HepG2 (cell line): Measurements from ENCODE around the gene PTPN14. TPM values are rescaled to one million over a fixed set of nuclear protein-coding genes. Genes with fewer than 3 reads are reported as not detected.

Source experiments
- ARNT2 ChIP-seq: sonication (generic); formaldehyde crosslinking; IDR thresholded peaks from 2 replicates; pipeline ENCODE4 v1.8.0; 2022; ENCODE audit warnings: mild to moderate bottlenecking, low read depth, missing genetic modification reagents, moderate library complexity
- CEBPG ChIP-seq: IDR thresholded peaks from 2 replicates; pipeline ENCODE4 v1.6.1; 2016
- FOSL2 ChIP-seq: sonication (generic); formaldehyde crosslinking; IDR thresholded peaks from 2 replicates; pipeline ENCODE4 v1.4.0; 2020; ENCODE audit warnings: missing genetic modification reagents
- HOXA3 ChIP-seq: sonication (generic); formaldehyde crosslinking; IDR thresholded peaks from 2 replicates; pipeline ENCODE4 v1.5.0; 2020; ENCODE audit warnings: missing genetic modification reagents
- HOXD1 ChIP-seq: sonication (generic); formaldehyde crosslinking; IDR thresholded peaks from 2 replicates; pipeline ENCODE4 v1.5.0; 2020; ENCODE audit warnings: missing genetic modification reagents
- ISL2 ChIP-seq: sonication (generic); formaldehyde crosslinking; IDR thresholded peaks from 2 replicates; pipeline ENCODE4 v1.5.0; 2020; ENCODE audit warnings: missing genetic modification reagents
- MEIS2 ChIP-seq: sonication (generic); formaldehyde crosslinking; IDR thresholded peaks from 2 replicates; pipeline ENCODE4 v1.9.0; 2021; ENCODE audit warnings: mild to moderate bottlenecking, missing genetic modification reagents
- MXD3 ChIP-seq: IDR thresholded peaks from 2 replicates; pipeline ENCODE4 v1.6.1; 2016; ENCODE audit warnings: mild to moderate bottlenecking, missing biosample characterization, missing genetic modification reagents
- NR3C1 ChIP-seq: sonication (generic); formaldehyde crosslinking; IDR thresholded peaks from 2 replicates; pipeline ENCODE4 v1.4.0; 2020; ENCODE audit warnings: missing genetic modification reagents
- PATZ1 ChIP-seq: sonication (generic); formaldehyde crosslinking; IDR thresholded peaks from 2 replicates; pipeline ENCODE4 v1.4.0; 2020; ENCODE audit warnings: missing genetic modification reagents
- POLR2G ChIP-seq: fragments of 200-400 bp; formaldehyde crosslinking; IDR thresholded peaks from 2 replicates; pipeline ENCODE4 v1.6.1; 2018; ENCODE audit warnings: mild to moderate bottlenecking, low read depth, low read length, moderate library complexity
- SAP130 ChIP-seq: IDR thresholded peaks from 2 replicates; pipeline ENCODE4 v1.6.1; 2016; ENCODE audit warnings: low read depth
- SKIL ChIP-seq: sonication (generic); formaldehyde crosslinking; IDR thresholded peaks from 2 replicates; pipeline ENCODE4 v1.8.0; 2022; ENCODE audit warnings: missing genetic modification reagents, mild to moderate bottlenecking, moderate library complexity, borderline replicate concordance
- STAT6 ChIP-seq: sonication (generic); formaldehyde crosslinking; IDR thresholded peaks from 2 replicates; pipeline ENCODE4 v1.4.0; 2020; ENCODE audit warnings: missing genetic modification reagents, mild to moderate bottlenecking, borderline replicate concordance
- TBX2 ChIP-seq: sonication (generic); formaldehyde crosslinking; IDR thresholded peaks from 2 replicates; pipeline ENCODE4 v1.5.0; 2020; ENCODE audit warnings: missing genetic modification reagents, mild to moderate bottlenecking, borderline replicate concordance
- TFE3 ChIP-seq: IDR thresholded peaks from 2 replicates; pipeline ENCODE4 v1.6.1; 2016
- WIZ ChIP-seq: sonication (generic); formaldehyde crosslinking; IDR thresholded peaks from 2 replicates; pipeline ENCODE4 v1.5.1; 2020; ENCODE audit warnings: mild to moderate bottlenecking, missing genetic modification reagents
- ZKSCAN5 ChIP-seq: sonication (generic); formaldehyde crosslinking; IDR thresholded peaks from 2 replicates; pipeline ENCODE4 v1.5.1; 2020; ENCODE audit warnings: mild to moderate bottlenecking, missing genetic modification reagents
- ZMYM4 ChIP-seq: sonication (generic); formaldehyde crosslinking; IDR thresholded peaks from 2 replicates; pipeline ENCODE4 v1.8.1; 2023; ENCODE audit warnings: mild to moderate bottlenecking, missing genetic modification reagents
- ZNF296 ChIP-seq: sonication (generic); formaldehyde crosslinking; conservative IDR thresholded peaks from 2 replicates; pipeline ENCODE4 v1.5.0; 2020; ENCODE audit warnings: mild to moderate bottlenecking, missing genetic modification reagents
- ZNF432 ChIP-seq: sonication (generic); formaldehyde crosslinking; IDR thresholded peaks from 2 replicates; pipeline ENCODE4 v1.5.0; 2020; ENCODE audit warnings: missing genetic modification reagents, mild to moderate bottlenecking, borderline replicate concordance
- ZNF780A ChIP-seq: sonication (generic); formaldehyde crosslinking; IDR thresholded peaks from 2 replicates; pipeline ENCODE4 v1.8.0; 2022; ENCODE audit warnings: mild to moderate bottlenecking, missing genetic modification reagents, moderate library complexity
- polyA plus RNA-seq, 8 experiments: library from polyadenylated mRNA; depleted of rRNA in 3 of 8; stranded (reverse) in 7 of 8; unstranded in 1 of 8; fragments of >200 nt; fragmentation: Illumina TruSeq in 4 of 8; extraction: Trizol in 4 of 8; gene quantifications; 2 replicates each; pipeline versions ENCODE4 v1.2.1 to v1.2.3, GENCODE V29; 2011 to 2016; ENCODE audit warnings: low read depth in 4 of 8, missing spikeins in 1 of 8, mixed read lengths in 1 of 8; ENCODE audit not compliant: insufficient read depth in 1 of 8
- total RNA-seq, 5 experiments: library from RNA; depleted of rRNA; stranded (reverse); fragments of >200 nt; fragmentation: Illumina TruSeq; extraction: Trizol; gene quantifications; 2 replicates each; pipeline ENCODE4 v1.2.3, GENCODE V29; 2016; ENCODE audit warnings: low read depth in 1 of 5

The PTPN14 gene
- total and polyA plus RNA-seq, 2 of the 13 experiments (the other 11 are each of a cell fraction or from before 2014, with no cell fraction given) = 3.9 to 4.7 TPM

GRCh38 chr1:214446772-214447556 lies 104.4 kb downstream of the PTPN14 start (continued):
- TF ChIP-seq SKIL (CRISPR knock-in tag) = no peak
- no peak for TF ChIP-seq ZNF296
- TF ChIP-seq CEBPG = no peak
- TF ChIP-seq MEIS2 (CRISPR knock-in tag) = no peak
- no peak for TF ChIP-seq NR3C1 (CRISPR knock-in tag)
- no peak for TF ChIP-seq WIZ
- TF ChIP-seq TFE3 (CRISPR knock-in tag) = no peak
- no peak for TF ChIP-seq STAT6
- no peak for TF ChIP-seq ISL2 (CRISPR knock-in tag)
- 0 out of 2 replicates have a peak, but pooled peaks have one; percentile 42 for TF ChIP-seq ZMYM4 (CRISPR knock-in tag)
- TF ChIP-seq POLR2G = 0 out of 2 replicates have a peak, but pooled peaks have one; percentile 39
- TF ChIP-seq PATZ1 (CRISPR knock-in tag) = peak; percentile 70
- TF ChIP-seq ZKSCAN5 (CRISPR knock-in tag) = no peak
- no peak for TF ChIP-seq ZNF432 (CRISPR knock-in tag)
- TF ChIP-seq HOXD1 (CRISPR knock-in tag) = no peak
- TF ChIP-seq MXD3 = no peak
- peak; percentile 54; the same call in 1 of the 2 replicates for TF ChIP-seq TBX2 (CRISPR knock-in tag)
- peak; percentile 90 for TF ChIP-seq FOSL2 (CRISPR knock-in tag)
- TF ChIP-seq ZNF780A (CRISPR knock-in tag) = no peak
- no peak for TF ChIP-seq ARNT2 (CRISPR knock-in tag)
- TF ChIP-seq SAP130 = peak; percentile 18; the same call in 1 of the 2 replicates
- TF ChIP-seq HOXA3 (CRISPR knock-in tag) = no peak
